ENCODE data around the gene SNAPC2.

Gene SNAPC2

GRCh38 chr19:7908078-7908699 lies 11.9 kb upstream of the SNAPC2 start:
- H2AFZ ChIP-seq (ENCODE audit: low read length) = no peak overlapping the region
- H3K27ac ChIP-seq (ENCODE audit: low read depth, low read length, poor library complexity, severe bottlenecking) = no peak overlapping the region
- H3K36me3 ChIP-seq (ENCODE audit: insufficient read depth, low read length) = peaks cover 39% of the 10 kb centered on the region
- H3K27me3 ChIP-seq (ENCODE audit: insufficient read depth, low read length) = no peaks in the 10 kb centered on the region
- TF ChIP-seq, protein P1, sequence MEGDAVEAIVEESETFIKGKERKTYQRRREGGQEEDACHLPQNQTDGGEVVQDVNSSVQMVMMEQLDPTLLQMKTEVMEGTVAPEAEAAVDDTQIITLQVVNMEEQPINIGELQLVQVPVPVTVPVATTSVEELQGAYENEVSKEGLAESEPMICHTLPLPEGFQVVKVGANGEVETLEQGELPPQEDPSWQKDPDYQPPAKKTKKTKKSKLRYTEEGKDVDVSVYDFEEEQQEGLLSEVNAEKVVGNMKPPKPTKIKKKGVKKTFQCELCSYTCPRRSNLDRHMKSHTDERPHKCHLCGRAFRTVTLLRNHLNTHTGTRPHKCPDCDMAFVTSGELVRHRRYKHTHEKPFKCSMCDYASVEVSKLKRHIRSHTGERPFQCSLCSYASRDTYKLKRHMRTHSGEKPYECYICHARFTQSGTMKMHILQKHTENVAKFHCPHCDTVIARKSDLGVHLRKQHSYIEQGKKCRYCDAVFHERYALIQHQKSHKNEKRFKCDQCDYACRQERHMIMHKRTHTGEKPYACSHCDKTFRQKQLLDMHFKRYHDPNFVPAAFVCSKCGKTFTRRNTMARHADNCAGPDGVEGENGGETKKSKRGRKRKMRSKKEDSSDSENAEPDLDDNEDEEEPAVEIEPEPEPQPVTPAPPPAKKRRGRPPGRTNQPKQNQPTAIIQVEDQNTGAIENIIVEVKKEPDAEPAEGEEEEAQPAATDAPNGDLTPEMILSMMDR (IDR thresholded peaks at IDR 0.05; ENCODE audit: low read length) = no peak
- TF ChIP-seq EZH2 (IDR thresholded peaks at IDR 0.05; ENCODE audit: borderline replicate concordance, low read length) = no peak
- H3K9me2 ChIP-seq (ENCODE audit: low read depth, low read length) = no peaks in the 10 kb centered on the region
- no peaks in the 10 kb centered on the region for H4K20me1 ChIP-seq (ENCODE audit: insufficient read depth, low read length)
- H3K4me2 ChIP-seq (ENCODE audit: low read length) = no peak overlapping the region
- H3K9ac ChIP-seq (ENCODE audit: low read length) = no peak overlapping the region
- H3K79me2 ChIP-seq (ENCODE audit: insufficient read depth, low read length) = peaks cover 9% of the 10 kb centered on the region
- H3K4me1 ChIP-seq (ENCODE audit: insufficient read depth, low read length, severe bottlenecking) = peaks cover 14% of the 10 kb centered on the region
- no peaks in the 10 kb centered on the region for H3K9me3 ChIP-seq (ENCODE audit: low read length)
- no peaks in the 10 kb centered on the region for H3F3A ChIP-seq (ENCODE audit: insufficient read depth, low read length)
- H3K4me3 ChIP-seq (ENCODE audit: low read depth, low read length, poor library complexity, severe bottlenecking) = no peak overlapping the region

DNA sequence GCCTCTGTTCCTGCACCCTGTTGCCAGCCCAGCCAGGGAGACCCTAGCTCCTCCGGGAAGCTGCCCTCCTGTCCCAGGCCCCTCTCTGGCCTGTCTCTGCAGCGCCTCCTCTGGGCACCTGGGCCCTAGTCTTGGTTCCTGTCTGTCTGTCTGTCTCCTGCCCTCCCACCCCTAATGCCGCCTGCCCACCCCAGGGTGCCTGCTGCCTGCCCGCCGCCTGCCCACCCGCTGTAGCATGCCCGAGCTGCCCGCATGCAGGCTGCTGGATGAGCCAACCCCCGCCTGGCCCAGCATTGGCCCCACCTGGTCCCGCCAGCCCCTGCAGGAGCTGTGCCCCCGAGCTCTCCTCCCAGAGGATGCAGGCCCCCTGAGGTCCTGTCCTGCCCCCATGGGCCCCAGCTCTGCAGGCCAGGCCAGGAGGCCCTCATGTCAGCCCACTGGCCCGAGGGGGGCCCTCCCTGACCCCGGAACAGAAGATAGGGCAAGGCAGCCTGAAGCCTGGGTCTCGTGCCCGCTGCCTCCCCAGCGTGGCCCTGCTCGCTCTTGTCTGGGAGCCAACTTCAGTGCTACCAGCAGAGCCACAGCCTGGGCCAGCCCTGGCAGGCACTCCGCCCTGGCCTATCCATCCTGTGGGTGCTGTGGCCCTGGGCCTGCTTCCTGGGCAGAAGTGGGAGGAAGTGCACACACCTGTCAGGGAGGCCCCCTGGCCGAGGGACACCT lies 11.2 kb upstream of the SNAPC2 start:
- no peaks in the 10 kb centered on the region for H3K9me3 ChIP-seq (ENCODE audit: low read length)
- no peak overlapping the region for H3K4me2 ChIP-seq (ENCODE audit: low read length)
- peaks cover 14% of the 10 kb centered on the region for H3K4me1 ChIP-seq (ENCODE audit: insufficient read depth, low read length, severe bottlenecking)
- no peak overlapping the region for H2AFZ ChIP-seq (ENCODE audit: low read length)
- no peaks in the 10 kb centered on the region for H4K20me1 ChIP-seq (ENCODE audit: insufficient read depth, low read length)
- H3K27me3 ChIP-seq (ENCODE audit: insufficient read depth, low read length) = no peaks in the 10 kb centered on the region
- H3K27ac ChIP-seq (ENCODE audit: low read depth, low read length, poor library complexity, severe bottlenecking) = no peak overlapping the region
- H3K9ac ChIP-seq (ENCODE audit: low read length) = no peak overlapping the region
- no peak overlapping the region for H3K4me3 ChIP-seq (ENCODE audit: low read depth, low read length, poor library complexity, severe bottlenecking)
- peaks cover 44% of the 10 kb centered on the region for H3K36me3 ChIP-seq (ENCODE audit: insufficient read depth, low read length)
- H3K9me2 ChIP-seq (ENCODE audit: low read depth, low read length) = no peaks in the 10 kb centered on the region
- peaks cover 9% of the 10 kb centered on the region for H3K79me2 ChIP-seq (ENCODE audit: insufficient read depth, low read length)
- TF ChIP-seq EZH2 (IDR thresholded peaks at IDR 0.05; ENCODE audit: borderline replicate concordance, low read length) = no peak
- TF ChIP-seq, protein P1 (IDR thresholded peaks at IDR 0.05; ENCODE audit: low read length) = no peak
- no peaks in the 10 kb centered on the region for H3F3A ChIP-seq (ENCODE audit: insufficient read depth, low read length)

- no peaks in the 10 kb centered on the region for H3F3A ChIP-seq (ENCODE audit: insufficient read depth, low read length)
- H3K9me3 ChIP-seq (ENCODE audit: low read length) = no peaks in the 10 kb centered on the region
- no peaks in the 10 kb centered on the region; the same call in 1 of the 2 replicates for H3K27me3 ChIP-seq (ENCODE audit: insufficient read depth, low read length)
- no peak overlapping the region for H3K4me3 ChIP-seq (ENCODE audit: low read depth, low read length, poor library complexity, severe bottlenecking)
- no peak overlapping the region for H3K27ac ChIP-seq (ENCODE audit: low read depth, low read length, poor library complexity, severe bottlenecking)
- H3K9ac ChIP-seq (ENCODE audit: low read length) = no peak overlapping the region
- no peaks in the 10 kb centered on the region for H4K20me1 ChIP-seq (ENCODE audit: insufficient read depth, low read length)
- no peak overlapping the region for H3K4me2 ChIP-seq (ENCODE audit: low read length)
- H3K4me1 ChIP-seq (ENCODE audit: insufficient read depth, low read length, severe bottlenecking) = peaks cover 11% of the 10 kb centered on the region
- H3K79me2 ChIP-seq (ENCODE audit: insufficient read depth, low read length) = peaks cover 4% of the 10 kb centered on the region
- no peak overlapping the region for H2AFZ ChIP-seq (ENCODE audit: low read length)
- TF ChIP-seq, protein P1 (IDR thresholded peaks at IDR 0.05; ENCODE audit: low read length) = no peak
- TF ChIP-seq EZH2 (IDR thresholded peaks at IDR 0.05; ENCODE audit: borderline replicate concordance, low read length) = no peak
- H3K9me2 ChIP-seq (ENCODE audit: low read depth, low read length) = no peaks in the 10 kb centered on the region
- peaks cover 44% of the 10 kb centered on the region for H3K36me3 ChIP-seq (ENCODE audit: insufficient read depth, low read length)
Observed at GRCh38 chr19:7909471-7910067, 10.6 kb upstream of the SNAPC2 start.
